Gastrocnemius medialis (tissue), 4 donors: ENCODE data around the gene P2RY2.

Experiments used
- CTCF ChIP-seq, 5 experiments: fragments of 450-650 bp in 3 of 5; fragments of 200-600 bp in 2 of 5; sonication (generic) in 2 of 5; IDR thresholded peaks in 4 of 5; conservative IDR thresholded peaks in 1 of 5; 1 replicate in 4 of 5; 2 replicates in 1 of 5; pipeline ENCODE4 v1.5.1; 2016 to 2019; ENCODE audit warnings: antibody characterized with exemption in 5 of 5, mild to moderate bottlenecking in 3 of 5, moderate library complexity in 3 of 5
- POLR2A ChIP-seq, 2 donors: fragments of 450-650 bp; IDR thresholded peaks; one replicate each; pipeline ENCODE4 v1.6.1; 2017; ENCODE audit warnings: antibody characterized with exemption in 2 of 2, mild to moderate bottlenecking in 2 of 2, moderate library complexity in 2 of 2

- TF ChIP-seq CTCF (IDR thresholded peaks at IDR 0.05 in 4 of 5, conservative IDR thresholded peaks at IDR 0.05 in 1 of 5) (no peak), POLR2A (IDR thresholded peaks at IDR 0.05) (peak in 1 of 2 donors; percentile 11)
Measured at GRCh38 chr11:73217131-73217809, 811 bp upstream of the P2RY2 start.
